Fibroblast of the aortic adventitia (primary cell): ENCODE results near the gene UBE2D1. TPM values are rescaled to one million over a fixed set of nuclear protein-coding genes. Genes with fewer than 3 reads are reported as not detected.
"Not testable (repeated sequence)": the region's sequence is repeated elsewhere in the genome, so short reads cannot be mapped to it uniquely, and the experiment has no call there.

Source experiments
- DNase-seq: peaks from one replicate; pipeline ENCODE4 v3.0.0-alpha.2; 2010; ENCODE audit warnings: low read depth
- H3K4me3 ChIP-seq: 2 replicates; pipeline ENCODE4 v1.5.1; 2011; ENCODE audit warnings: low read depth, mild to moderate bottlenecking, control low read depth, low read length, moderate library complexity
- total RNA-seq: library from RNA; depleted of rRNA; stranded (reverse); fragments of >200 nt; gene quantifications from 2 replicates; pipeline ENCODE4 v1.2.3, GENCODE V29; 2012; ENCODE audit warnings: low replicate concordance
- TF ChIP-seq, protein P1 (sequence below): IDR thresholded peaks from 2 replicates; pipeline ENCODE4 v1.5.1; 2011; ENCODE audit warnings: mild to moderate bottlenecking, low read length, control low read depth, inconsistent platforms; ENCODE audit not compliant: insufficient read depth

The UBE2D1 gene
- total RNA-seq, 1 donor, result 25.0 TPM

DNA sequence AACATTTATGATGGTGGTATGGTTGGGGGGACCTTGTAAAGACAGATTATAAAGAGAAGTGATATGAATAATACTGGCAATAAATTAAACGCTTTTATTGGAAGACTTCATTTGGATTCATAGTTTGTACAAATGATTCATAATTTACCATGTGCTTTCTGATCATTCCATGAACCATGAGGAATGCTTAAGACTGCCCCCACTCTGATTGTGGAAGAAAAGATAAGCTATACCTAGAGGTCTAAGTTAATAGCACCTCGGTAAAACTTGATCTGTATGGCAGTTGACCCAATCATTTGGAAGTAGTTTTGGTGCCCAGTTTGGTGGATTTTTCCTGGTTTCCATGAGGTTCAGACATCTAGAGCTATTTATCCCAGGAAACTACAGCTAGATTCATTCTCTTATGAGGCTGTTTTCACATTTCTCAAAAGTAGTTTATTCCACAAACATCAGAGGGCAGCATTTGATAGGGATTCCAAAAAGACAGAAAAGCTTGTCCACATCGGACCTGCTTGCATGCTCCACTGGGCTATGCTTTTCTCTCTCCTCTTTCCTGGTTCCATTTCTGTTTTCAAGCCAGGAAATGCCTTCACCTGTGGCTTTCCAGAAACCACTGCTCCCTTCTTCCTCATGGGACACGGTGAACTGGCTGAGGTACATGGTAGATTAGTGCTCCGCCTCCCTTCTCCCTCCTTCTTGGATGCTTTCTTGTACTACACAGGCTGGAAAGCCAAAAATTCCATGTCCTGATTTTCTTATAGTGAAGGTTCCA lies 79.7 kb downstream of the UBE2D1 start:
- H3K4me3 ChIP-seq, result no peak overlapping the region
- peak; percentile 92 for DNase-seq
- TF ChIP-seq, protein P1, sequence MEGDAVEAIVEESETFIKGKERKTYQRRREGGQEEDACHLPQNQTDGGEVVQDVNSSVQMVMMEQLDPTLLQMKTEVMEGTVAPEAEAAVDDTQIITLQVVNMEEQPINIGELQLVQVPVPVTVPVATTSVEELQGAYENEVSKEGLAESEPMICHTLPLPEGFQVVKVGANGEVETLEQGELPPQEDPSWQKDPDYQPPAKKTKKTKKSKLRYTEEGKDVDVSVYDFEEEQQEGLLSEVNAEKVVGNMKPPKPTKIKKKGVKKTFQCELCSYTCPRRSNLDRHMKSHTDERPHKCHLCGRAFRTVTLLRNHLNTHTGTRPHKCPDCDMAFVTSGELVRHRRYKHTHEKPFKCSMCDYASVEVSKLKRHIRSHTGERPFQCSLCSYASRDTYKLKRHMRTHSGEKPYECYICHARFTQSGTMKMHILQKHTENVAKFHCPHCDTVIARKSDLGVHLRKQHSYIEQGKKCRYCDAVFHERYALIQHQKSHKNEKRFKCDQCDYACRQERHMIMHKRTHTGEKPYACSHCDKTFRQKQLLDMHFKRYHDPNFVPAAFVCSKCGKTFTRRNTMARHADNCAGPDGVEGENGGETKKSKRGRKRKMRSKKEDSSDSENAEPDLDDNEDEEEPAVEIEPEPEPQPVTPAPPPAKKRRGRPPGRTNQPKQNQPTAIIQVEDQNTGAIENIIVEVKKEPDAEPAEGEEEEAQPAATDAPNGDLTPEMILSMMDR, result peak; percentile 49

DNA sequence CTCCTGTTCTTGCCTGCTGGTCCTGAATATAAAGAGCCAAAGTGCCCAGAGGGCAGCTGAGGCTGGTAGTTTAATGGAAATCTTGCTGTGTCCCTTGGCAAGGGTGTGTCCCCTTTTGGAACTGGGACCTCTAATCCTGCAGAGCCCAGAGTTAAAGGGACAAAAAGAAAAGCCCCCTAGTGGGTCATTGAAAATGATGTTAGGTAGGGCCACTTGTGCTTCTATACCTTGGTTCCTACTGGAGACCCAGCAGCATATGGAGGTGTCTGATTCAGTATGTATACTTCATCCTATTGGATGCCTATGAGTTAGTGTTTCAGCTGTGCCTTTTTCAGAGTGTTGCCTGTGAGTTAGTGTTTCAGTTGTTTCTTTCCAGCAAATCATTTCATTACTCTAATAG lies 81.0 kb downstream of the UBE2D1 start:
- no peak for DNase-seq
- no peak overlapping the region for H3K4me3 ChIP-seq
- TF ChIP-seq, protein P1, result no peak

DNA sequence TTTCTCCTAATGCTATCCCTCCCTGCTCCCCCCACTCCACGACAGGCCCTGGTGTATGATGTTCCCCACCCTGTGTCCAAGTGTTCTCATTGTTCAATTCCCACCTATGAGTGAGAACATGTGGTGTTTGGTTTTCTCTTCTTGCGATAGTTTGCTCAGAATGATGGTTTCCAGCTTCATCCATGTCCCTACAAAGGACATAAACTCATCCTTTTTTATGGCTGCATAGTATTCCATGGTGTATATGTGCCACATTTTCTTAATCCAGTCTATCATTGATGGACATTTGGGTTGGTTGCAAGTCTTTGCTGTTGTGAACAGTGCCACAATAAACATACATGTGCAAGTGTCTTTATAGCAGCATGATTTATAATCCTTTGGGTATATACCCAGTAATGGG lies 83.1 kb downstream of the UBE2D1 start:
- DNase-seq, H3K4me3 ChIP-seq: not testable (repeated sequence)

Other genes with a start within 250 kb of the UBE2D1 start
- 3.0 and 7.3 TPM in 2 replicates for gene IPMK, start 67.1 kb upstream of the UBE2D1 start, total RNA-seq
- 63.8 and 82.9 TPM in 2 replicates for gene CISD1, start 65.8 kb upstream of the UBE2D1 start, total RNA-seq
- 24.9 and 43.7 TPM in 2 replicates for gene TFAM, start 50.4 kb downstream of the UBE2D1 start, total RNA-seq
- 123 and 177 TPM in 2 replicates for gene BICC1, start 177.9 kb downstream of the UBE2D1 start, total RNA-seq